Left ventricle myocardium superior (tissue), 1 donor: ENCODE results near the gene TMEM117. TPM values are rescaled to one million over a fixed set of nuclear protein-coding genes. Genes with fewer than 3 reads are reported as not detected.
"Not testable (repeated sequence)": the region's sequence is repeated elsewhere in the genome, so short reads cannot be mapped to it uniquely, and the experiment has no call there.

Experiments used
- ATAC-seq: fragments of 200-7000 bp; cut with Tn5 transposase; one replicate; pipeline ENCODE4 v1.9.1; 2020; ENCODE audit warnings: mild to moderate bottlenecking, moderate library complexity
- DNase-seq: peaks from one replicate; pipeline ENCODE4 v3.0.0-alpha.2; 2020
- intact Hi-C: fragments of 100-400 bp; cut with micrococcal nuclease; formaldehyde crosslinking; loops from one replicate; pipeline ENCODE4 v1.11.0; 2022
- total RNA-seq: library from RNA; stranded (reverse); fragmentation: NEBNext Ultra II Directional; extraction: Animal tissue kit (Norgen Biotek cat#: 25700); gene quantifications from one replicate; pipeline ENCODE4 v1.2.1, GENCODE V29; 2021
- donor health status: DM: no; HTN: yes; CAD: no; lungs with severe emphysema.

The TMEM117 gene
- total RNA-seq, 1 donor from 2014 or later: 7.1 TPM

- intact Hi-C loops: no loop called here
- DNase-seq (peak; percentile 33), ATAC-seq (peak; percentile 75)
These were observed 292.3 kb downstream of the TMEM117 start for GRCh38 chr12:44127966-44128710.

GRCh38 chr12:44143175-44143574 is 307.3 kb downstream of the TMEM117 start:
- intact Hi-C loops: no loop called here
- no peak for DNase-seq
- no peak for ATAC-seq

- ATAC-seq: no peak
- DNase-seq: no peak
- intact Hi-C loops: no loop called here
These were observed 313.1 kb downstream of the TMEM117 start for GRCh38 chr12:44148936-44149335.

- peak; percentile 77 for ATAC-seq
- intact Hi-C loops: no loop called here
- DNase-seq: no peak
These were observed 318.2 kb downstream of the TMEM117 start for GRCh38 chr12:44154128-44154527.

- ATAC-seq (no peak), DNase-seq (no peak)
- intact Hi-C loops: no loop called here
These were observed 319.5 kb downstream of the TMEM117 start for GRCh38 chr12:44155358-44155757.

GRCh38 chr12:44157359-44157758 is 321.5 kb downstream of the TMEM117 start:
- DNase-seq: no peak
- intact Hi-C loops: no loop called here
- ATAC-seq: no peak

- no peak for DNase-seq
- intact Hi-C loops: no loop called here
- ATAC-seq: no peak
These were observed 322.9 kb downstream of the TMEM117 start for GRCh38 chr12:44158746-44159145.

GRCh38 chr12:44159216-44159615 is 323.3 kb downstream of the TMEM117 start:
- intact Hi-C loops: no loop called here
- no peak for DNase-seq
- ATAC-seq: no peak

- ATAC-seq (no peak), DNase-seq (no peak)
- intact Hi-C loops: no loop called here
These were observed 324.0 kb downstream of the TMEM117 start for GRCh38 chr12:44159862-44160261.

GRCh38 chr12:44162961-44163360 is 327.1 kb downstream of the TMEM117 start:
- intact Hi-C loops: no loop called here
- ATAC-seq: no peak
- DNase-seq: no peak

GRCh38 chr12:44174053-44174452 is 338.2 kb downstream of the TMEM117 start:
- intact Hi-C loops: no loop called here
- DNase-seq (no peak), ATAC-seq (no peak)

GRCh38 chr12:44184499-44185206 is 348.8 kb downstream of the TMEM117 start:
- ATAC-seq (no peak), DNase-seq (no peak)
- intact Hi-C loops: no loop called here

GRCh38 chr12:44193281-44193680 is 357.4 kb downstream of the TMEM117 start:
- no peak for DNase-seq
- ATAC-seq: no peak
- intact Hi-C loops: no loop called here

GRCh38 chr12:44195719-44196118 is 359.8 kb downstream of the TMEM117 start:
- intact Hi-C loops, ATAC-seq, DNase-seq: not testable (repeated sequence)

GRCh38 chr12:44206045-44206444 is 370.2 kb downstream of the TMEM117 start:
- DNase-seq (no peak), ATAC-seq (no peak)
- intact Hi-C loops: no loop called here

- DNase-seq (no peak), ATAC-seq (no peak)
- intact Hi-C loops: no loop called here
These were observed 381.4 kb downstream of the TMEM117 start for GRCh38 chr12:44217146-44217883.

- intact Hi-C loops: no loop called here
- peak; percentile 55 for ATAC-seq
- DNase-seq: no peak
These were observed 387.9 kb downstream of the TMEM117 start for GRCh38 chr12:44223736-44224135.

- DNase-seq: no peak
- intact Hi-C loops: no loop called here
- no peak for ATAC-seq
These were observed 388.7 kb downstream of the TMEM117 start for GRCh38 chr12:44224399-44225148.

GRCh38 chr12:44225149-44225510 is 389.2 kb downstream of the TMEM117 start:
- DNase-seq: no peak
- no peak for ATAC-seq
- intact Hi-C loops: no loop called here

- intact Hi-C loops: no loop called here
- DNase-seq: no peak
- no peak for ATAC-seq
These were observed 391.7 kb downstream of the TMEM117 start for GRCh38 chr12:44227616-44228015.
